Nephron progenitor cell (in vitro differentiated cells): ENCODE results near the gene BCOR.

Experiments
- DNase-seq: peaks from one replicate; pipeline ENCODE4 v3.0.0; 2021
- H3K27ac Mint-ChIP-seq: 2 replicates; pipeline ENCODE4 v1.8.0; 2021; ENCODE audit warnings: mild to moderate bottlenecking, moderate library complexity, mixed read lengths
- H3K27me3 Mint-ChIP-seq: 2 replicates; pipeline ENCODE4 v1.8.0; 2021; ENCODE audit warnings: mild to moderate bottlenecking, low read depth, mixed read lengths; ENCODE audit not compliant: poor library complexity
- H3K36me3 Mint-ChIP-seq: 2 replicates; pipeline ENCODE4 v1.8.0; 2021; ENCODE audit warnings: low read depth, mixed read lengths
- H3K4me1 Mint-ChIP-seq: 2 replicates; pipeline ENCODE4 v1.8.0; 2021; ENCODE audit warnings: mixed read lengths
- H3K4me3 Mint-ChIP-seq: 2 replicates; pipeline ENCODE4 v1.8.0; 2021; ENCODE audit warnings: mild to moderate bottlenecking, moderate library complexity, mixed read lengths
- H3K9me3 Mint-ChIP-seq: 2 replicates; pipeline ENCODE4 v1.8.0; 2021; ENCODE audit warnings: mild to moderate bottlenecking, moderate library complexity, mixed read lengths
- TF ChIP-seq, protein P1 (sequence below): fragments of 200-600 bp; sonication (generic); IDR thresholded peaks from 2 replicates; pipeline ENCODE4 v1.5.0; 2021; ENCODE audit warnings: antibody characterized with exemption

Gene BCOR

DNA sequence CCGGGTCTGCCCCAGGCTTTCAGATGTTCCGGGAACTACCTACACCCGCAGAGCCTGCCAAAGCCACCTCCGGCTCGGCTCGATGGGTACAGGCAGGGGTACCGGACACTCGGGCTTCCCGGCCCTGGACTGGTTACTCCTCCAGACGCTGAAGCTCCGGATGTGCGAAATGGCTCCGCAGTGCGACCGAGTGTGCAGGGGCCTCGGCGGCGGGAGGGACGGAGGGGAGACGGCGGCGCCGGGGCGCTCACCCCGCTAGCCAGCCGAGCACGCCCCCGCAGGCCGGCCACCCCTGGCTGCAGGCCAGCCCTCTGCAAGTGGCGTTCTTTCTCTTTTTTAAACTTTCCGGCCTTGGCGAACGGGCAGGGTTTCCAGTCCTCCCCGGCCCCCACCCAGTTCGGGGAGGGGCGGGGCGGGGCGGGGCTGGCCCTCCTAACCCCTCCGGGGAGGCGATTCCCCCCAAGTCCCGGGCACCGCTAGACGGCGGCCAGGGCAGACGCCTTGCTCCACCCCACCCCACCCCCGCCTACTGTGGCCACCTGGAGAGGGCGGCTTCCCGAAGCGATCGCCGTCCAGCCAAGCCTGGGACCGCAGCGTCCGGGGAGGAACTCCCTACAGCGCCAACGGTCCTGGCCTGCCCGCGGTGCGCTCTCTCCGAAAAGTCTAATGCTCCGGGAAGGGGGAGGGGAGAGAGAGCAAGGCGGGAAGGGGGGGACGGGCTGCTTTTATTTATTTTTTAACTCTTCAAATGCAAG is 7.5 kb downstream of the BCOR start:
- TF ChIP-seq, protein P1, sequence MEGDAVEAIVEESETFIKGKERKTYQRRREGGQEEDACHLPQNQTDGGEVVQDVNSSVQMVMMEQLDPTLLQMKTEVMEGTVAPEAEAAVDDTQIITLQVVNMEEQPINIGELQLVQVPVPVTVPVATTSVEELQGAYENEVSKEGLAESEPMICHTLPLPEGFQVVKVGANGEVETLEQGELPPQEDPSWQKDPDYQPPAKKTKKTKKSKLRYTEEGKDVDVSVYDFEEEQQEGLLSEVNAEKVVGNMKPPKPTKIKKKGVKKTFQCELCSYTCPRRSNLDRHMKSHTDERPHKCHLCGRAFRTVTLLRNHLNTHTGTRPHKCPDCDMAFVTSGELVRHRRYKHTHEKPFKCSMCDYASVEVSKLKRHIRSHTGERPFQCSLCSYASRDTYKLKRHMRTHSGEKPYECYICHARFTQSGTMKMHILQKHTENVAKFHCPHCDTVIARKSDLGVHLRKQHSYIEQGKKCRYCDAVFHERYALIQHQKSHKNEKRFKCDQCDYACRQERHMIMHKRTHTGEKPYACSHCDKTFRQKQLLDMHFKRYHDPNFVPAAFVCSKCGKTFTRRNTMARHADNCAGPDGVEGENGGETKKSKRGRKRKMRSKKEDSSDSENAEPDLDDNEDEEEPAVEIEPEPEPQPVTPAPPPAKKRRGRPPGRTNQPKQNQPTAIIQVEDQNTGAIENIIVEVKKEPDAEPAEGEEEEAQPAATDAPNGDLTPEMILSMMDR = no peak
- peaks cover 83% of the 10 kb centered on the region for H3K4me1 Mint-ChIP-seq
- H3K36me3 Mint-ChIP-seq = no peaks in the 10 kb centered on the region
- H3K9me3 Mint-ChIP-seq = peaks cover 23% of the 10 kb centered on the region
- peak overlapping the region; percentile 72 for H3K4me3 Mint-ChIP-seq
- DNase-seq = peak; percentile 58
- H3K27ac Mint-ChIP-seq = no peak overlapping the region
- H3K27me3 Mint-ChIP-seq = peaks cover 57% of the 10 kb centered on the region

DNA sequence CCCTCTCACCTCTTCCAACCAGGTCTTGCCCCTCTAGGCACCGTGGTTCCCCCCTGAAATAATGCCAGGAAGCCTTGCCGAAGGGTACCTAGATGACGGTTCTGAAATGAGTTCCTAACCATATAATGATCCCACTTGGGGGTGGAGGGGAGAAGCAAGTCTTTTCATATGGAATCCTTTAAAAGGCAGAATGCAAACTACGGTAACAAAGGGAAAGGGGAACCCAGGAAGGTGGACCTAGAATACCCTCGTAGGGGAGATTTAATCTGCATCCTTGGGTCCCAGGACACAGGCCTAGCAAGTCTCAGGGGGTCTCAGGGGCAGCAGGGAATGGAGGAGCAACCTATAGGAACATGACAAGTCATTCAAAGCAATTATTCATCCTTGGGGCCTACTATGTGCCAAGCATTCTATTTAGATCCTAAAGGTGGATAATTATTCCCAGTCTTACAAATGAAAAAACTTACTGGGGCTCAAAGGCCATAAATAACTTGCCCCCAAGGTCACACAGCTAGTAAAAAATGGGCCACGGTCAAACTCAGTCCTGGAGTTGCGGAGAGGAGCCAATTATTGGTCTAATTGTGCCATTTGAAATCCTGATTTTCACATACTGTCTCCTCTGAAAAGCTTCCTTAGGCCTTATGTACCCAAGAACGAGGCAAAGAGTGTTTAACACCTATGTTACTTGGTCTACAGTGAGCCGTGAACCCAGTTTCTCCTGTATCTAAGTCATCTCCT is 8.8 kb downstream of the BCOR start:
- H3K4me1 Mint-ChIP-seq = peaks cover 89% of the 10 kb centered on the region
- H3K4me3 Mint-ChIP-seq = peak overlapping the region; percentile 60
- TF ChIP-seq, protein P1 = no peak
- H3K9me3 Mint-ChIP-seq = peaks cover 19% of the 10 kb centered on the region
- DNase-seq = no peak
- H3K27ac Mint-ChIP-seq = peak overlapping the region; percentile 5
- no peaks in the 10 kb centered on the region for H3K36me3 Mint-ChIP-seq
- H3K27me3 Mint-ChIP-seq = peaks cover 68% of the 10 kb centered on the region

DNA sequence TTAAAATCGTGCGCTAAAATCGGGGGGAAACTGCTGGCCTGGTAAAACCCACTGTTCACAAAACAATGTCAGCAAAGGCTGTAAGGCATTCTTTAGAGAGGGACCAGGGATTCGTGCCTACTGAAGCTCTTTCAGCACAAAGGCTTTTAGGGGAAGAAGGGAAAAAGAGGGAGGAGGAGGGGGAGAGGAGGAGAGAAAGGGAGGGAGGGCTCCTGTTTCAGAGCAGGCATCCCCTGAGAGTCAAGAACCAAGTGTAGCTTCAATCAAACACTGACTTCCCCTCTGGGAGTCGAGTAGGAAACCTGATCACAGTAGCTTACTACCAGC is 9.5 kb downstream of the BCOR start:
- DNase-seq = no peak
- H3K9me3 Mint-ChIP-seq = peaks cover 19% of the 10 kb centered on the region
- H3K27ac Mint-ChIP-seq = peak overlapping the region; percentile 82
- H3K4me1 Mint-ChIP-seq = peaks cover 83% of the 10 kb centered on the region
- H3K4me3 Mint-ChIP-seq = peak overlapping the region; percentile 60
- no peaks in the 10 kb centered on the region for H3K36me3 Mint-ChIP-seq
- peaks cover 66% of the 10 kb centered on the region for H3K27me3 Mint-ChIP-seq
- TF ChIP-seq, protein P1 = no peak

DNA sequence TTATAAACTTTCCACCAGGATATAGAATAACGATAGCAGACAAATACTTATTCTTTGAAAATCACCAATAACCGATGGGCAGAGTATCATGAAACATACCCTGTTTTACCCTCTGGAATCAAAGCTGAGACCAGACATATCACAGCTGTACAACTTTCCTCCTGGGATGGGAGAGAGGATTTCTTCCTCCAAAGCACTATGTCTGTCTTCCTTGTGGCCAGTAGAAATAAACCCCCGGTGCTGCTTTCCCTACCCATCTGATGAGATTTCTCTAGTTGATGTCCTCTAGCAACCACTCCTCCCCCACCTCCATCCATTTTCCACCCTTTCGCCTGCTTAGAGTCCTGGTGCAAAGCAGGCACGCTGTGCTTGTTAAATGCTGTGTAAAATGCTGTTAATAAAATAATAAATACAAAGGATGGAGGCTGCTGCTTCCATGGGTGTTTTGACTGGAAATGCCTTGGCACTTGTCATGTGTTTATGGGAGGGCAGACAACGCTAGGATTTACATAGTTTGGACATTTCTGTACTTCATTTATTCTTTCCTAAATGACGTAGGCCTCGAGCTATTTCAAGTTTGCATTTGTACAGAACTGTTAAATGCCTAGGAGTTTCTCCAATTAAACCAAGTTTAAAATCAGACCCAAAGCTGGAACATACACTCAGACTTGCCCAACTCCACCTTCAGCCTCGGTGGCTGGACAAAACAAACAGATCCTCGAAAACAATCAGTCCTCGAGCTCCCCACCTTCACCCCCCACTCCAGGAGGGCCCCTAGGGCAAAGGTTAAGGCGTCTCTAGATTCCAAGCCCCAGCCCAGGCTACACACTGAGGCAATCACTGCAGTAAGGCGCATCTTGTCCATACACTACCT is 10.1 kb downstream of the BCOR start:
- no peaks in the 10 kb centered on the region for H3K36me3 Mint-ChIP-seq
- peaks cover 15% of the 10 kb centered on the region for H3K9me3 Mint-ChIP-seq
- DNase-seq = no peak
- H3K27me3 Mint-ChIP-seq = peaks cover 62% of the 10 kb centered on the region
- peak overlapping the region; percentile 82 for H3K27ac Mint-ChIP-seq
- TF ChIP-seq, protein P1 = no peak
- H3K4me3 Mint-ChIP-seq = peak overlapping the region; percentile 60
- peaks cover 79% of the 10 kb centered on the region for H3K4me1 Mint-ChIP-seq

DNA sequence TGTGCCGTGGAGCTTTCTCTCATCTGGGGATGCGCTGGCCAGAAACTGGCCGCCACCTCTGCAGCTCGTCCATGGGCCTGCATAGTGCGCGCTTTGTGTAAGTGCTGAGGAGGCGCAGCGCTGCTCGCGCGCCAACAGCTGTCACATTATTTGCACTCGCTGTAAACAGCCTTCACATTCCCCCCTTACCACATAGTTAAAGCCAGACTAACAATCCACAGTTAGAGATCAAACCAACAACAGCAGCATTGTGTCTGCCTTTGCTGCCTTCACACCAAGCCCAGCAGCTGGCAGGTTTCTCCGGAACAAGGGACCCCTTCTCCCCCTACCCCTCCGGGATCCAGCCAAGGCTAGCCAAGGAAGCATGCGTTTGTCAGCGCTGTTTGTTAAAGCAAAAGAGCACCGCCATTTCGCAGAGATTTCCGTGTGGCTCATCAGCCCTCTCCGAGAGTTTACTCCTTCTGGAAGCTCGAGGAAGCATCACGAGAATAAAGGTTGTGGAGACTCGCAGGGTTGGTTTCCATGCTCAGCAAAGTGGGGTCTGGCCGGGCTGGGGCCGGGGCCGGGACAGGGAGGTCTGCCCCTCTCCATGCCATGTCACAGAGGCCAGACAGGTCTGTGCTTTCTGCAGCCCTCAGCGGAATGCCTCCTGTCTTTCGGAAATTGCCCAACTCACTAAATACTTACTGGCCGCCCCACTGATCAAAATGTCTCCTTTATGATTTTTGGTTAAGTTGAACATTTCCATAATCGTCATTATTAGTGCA is 11.0 kb downstream of the BCOR start:
- Mint-ChIP-seq H3K27me3 (peaks cover 59% of the 10 kb centered on the region), H3K9me3 (peaks cover 15% of the 10 kb centered on the region), H3K36me3 (no peaks in the 10 kb centered on the region), H3K27ac (no peak overlapping the region), H3K4me3 (peak overlapping the region; percentile 60), H3K4me1 (peaks cover 82% of the 10 kb centered on the region)
- TF ChIP-seq, protein P1 = no peak
- no peak for DNase-seq
